ENCODE measurements around the gene SMARCB1. TPM values are rescaled to one million over a fixed set of nuclear protein-coding genes. Genes with fewer than 3 reads are reported as not detected.
A peak's percentile ranks its signal among the peaks of the same experiment; 100 is the strongest.
"Not testable (repeated sequence)": the region's sequence is repeated elsewhere in the genome, so short reads cannot be mapped to it uniquely, and the experiment has no call there.

Gene SMARCB1
- total RNA-seq, 1 experiment from 2014 or later, result 109 TPM

GRCh38 chr22:23862103-23862502 is 75.3 kb downstream of the SMARCB1 start:
- H3K4me3 ChIP-seq, result no peak overlapping the region
- no peaks in the 10 kb centered on the region for H3K9me3 ChIP-seq
- peak; percentile 46 for DNase-seq
- no peaks in the 10 kb centered on the region for H3K36me3 ChIP-seq
- H3K27me3 ChIP-seq, result no peaks in the 10 kb centered on the region

GRCh38 chr22:23864499-23865154 is 77.9 kb downstream of the SMARCB1 start:
- H3K27me3 ChIP-seq, DNase-seq, H3K36me3 ChIP-seq, H3K4me3 ChIP-seq, H3K9me3 ChIP-seq: not testable (repeated sequence)

- H3K36me3 ChIP-seq, result no peaks in the 10 kb centered on the region
- H3K9me3 ChIP-seq, result no peaks in the 10 kb centered on the region
- no peak overlapping the region for H3K4me3 ChIP-seq
- no peaks in the 10 kb centered on the region for H3K27me3 ChIP-seq
- DNase-seq, result no peak
Measured at GRCh38 chr22:23868580-23868979, 81.8 kb downstream of the SMARCB1 start.

GRCh38 chr22:23874871-23875270 is 88.1 kb downstream of the SMARCB1 start:
- no peak for DNase-seq
- Histone ChIP-seq H3K27me3 (no peaks in the 10 kb centered on the region), H3K4me3 (no peak overlapping the region), H3K36me3 (no peaks in the 10 kb centered on the region), H3K9me3 (no peaks in the 10 kb centered on the region)

GRCh38 chr22:23875801-23876200 is 89.0 kb downstream of the SMARCB1 start:
- Histone ChIP-seq H3K9me3 (no peaks in the 10 kb centered on the region), H3K4me3 (no peak overlapping the region), H3K36me3 (no peaks in the 10 kb centered on the region), H3K27me3 (no peaks in the 10 kb centered on the region)
- DNase-seq, result no peak

GRCh38 chr22:23877566-23877965 is 90.8 kb downstream of the SMARCB1 start:
- no peaks in the 10 kb centered on the region for H3K36me3 ChIP-seq
- no peak overlapping the region for H3K4me3 ChIP-seq
- H3K9me3 ChIP-seq, result no peaks in the 10 kb centered on the region
- no peaks in the 10 kb centered on the region for H3K27me3 ChIP-seq
- DNase-seq, result no peak

GRCh38 chr22:23878219-23878618 is 91.5 kb downstream of the SMARCB1 start:
- Histone ChIP-seq H3K9me3 (no peaks in the 10 kb centered on the region), H3K4me3 (no peak overlapping the region), H3K36me3 (no peaks in the 10 kb centered on the region), H3K27me3 (no peaks in the 10 kb centered on the region)
- no peak for DNase-seq

GRCh38 chr22:23882370-23882769 is 95.6 kb downstream of the SMARCB1 start:
- Histone ChIP-seq H3K9me3 (peaks cover 3% of the 10 kb centered on the region; the same call in 1 of the 2 replicates), H3K27me3 (no peaks in the 10 kb centered on the region), H3K4me3 (no peak overlapping the region), H3K36me3 (no peaks in the 10 kb centered on the region)
- no peak for DNase-seq

GRCh38 chr22:23883658-23884057 is 96.9 kb downstream of the SMARCB1 start:
- Histone ChIP-seq H3K4me3 (no peak overlapping the region), H3K27me3 (no peaks in the 10 kb centered on the region), H3K9me3 (peaks cover 3% of the 10 kb centered on the region; the same call in 1 of the 2 replicates), H3K36me3 (no peaks in the 10 kb centered on the region)
- no peak for DNase-seq

GRCh38 chr22:23884140-23884539 is 97.4 kb downstream of the SMARCB1 start:
- peaks cover 3% of the 10 kb centered on the region; the same call in 1 of the 2 replicates for H3K9me3 ChIP-seq
- H3K27me3 ChIP-seq, result no peaks in the 10 kb centered on the region
- no peak overlapping the region for H3K4me3 ChIP-seq
- no peak for DNase-seq
- no peaks in the 10 kb centered on the region for H3K36me3 ChIP-seq

Other genes with a start within 250 kb of the SMARCB1 start
- gene IGLL1, start 206.7 kb upstream of the SMARCB1 start, total RNA-seq (2014; rRNA removed; shearing (Covaris generic); ENCODE audit: low replicate concordance), result not detected in 2 replicates
- gene DRICH1, start 154.6 kb upstream of the SMARCB1 start, total RNA-seq (2014; rRNA removed; shearing (Covaris generic); ENCODE audit: low replicate concordance), result not detected in 2 replicates
- not detected in 2 replicates for gene RGL4, start 96.0 kb upstream of the SMARCB1 start, total RNA-seq (2014; rRNA removed; shearing (Covaris generic); ENCODE audit: low replicate concordance)
- 2.4 and 3.9 TPM in 2 replicates for gene ZNF70, start 35.9 kb upstream of the SMARCB1 start, total RNA-seq (2014; rRNA removed; shearing (Covaris generic); ENCODE audit: low replicate concordance)
- gene VPREB3, start 32.5 kb upstream of the SMARCB1 start, total RNA-seq (2014; rRNA removed; shearing (Covaris generic); ENCODE audit: low replicate concordance), result not detected in 2 replicates
- 0.30 TPM in 1 of 2 replicates, not detected in the other for gene C22orf15, start 24.0 kb upstream of the SMARCB1 start, total RNA-seq (2014; rRNA removed; shearing (Covaris generic); ENCODE audit: low replicate concordance)
- 0.26 TPM in 1 of 2 replicates, not detected in the other for gene CHCHD10, start 19.0 kb upstream of the SMARCB1 start, total RNA-seq (2014; rRNA removed; shearing (Covaris generic); ENCODE audit: low replicate concordance)
- 2.0 and 4.9 TPM in 2 replicates for gene MMP11, start 14.1 kb upstream of the SMARCB1 start, total RNA-seq (2014; rRNA removed; shearing (Covaris generic); ENCODE audit: low replicate concordance)
- gene DERL3, start 52.0 kb downstream of the SMARCB1 start, total RNA-seq (2014; rRNA removed; shearing (Covaris generic); ENCODE audit: low replicate concordance), result 0.42 and 0.72 TPM in 2 replicates
- 0.27 and 0.30 TPM in 2 replicates for gene SLC2A11, start 70.9 kb downstream of the SMARCB1 start, total RNA-seq (2014; rRNA removed; shearing (Covaris generic); ENCODE audit: low replicate concordance)
- gene MIF, start 107.4 kb downstream of the SMARCB1 start, total RNA-seq (2014; rRNA removed; shearing (Covaris generic); ENCODE audit: low replicate concordance), result 527 and 1,011 TPM in 2 replicates
- gene GSTT2B, start 174.2 kb downstream of the SMARCB1 start, total RNA-seq (2014; rRNA removed; shearing (Covaris generic); ENCODE audit: low replicate concordance), result 23.8 and 23.9 TPM in 2 replicates
- 4.7 and 6.6 TPM in 2 replicates for gene DDTL, start 179.9 kb downstream of the SMARCB1 start, total RNA-seq (2014; rRNA removed; shearing (Covaris generic); ENCODE audit: low replicate concordance)
- 64.9 and 160 TPM in 2 replicates for gene DDT, start 187.5 kb downstream of the SMARCB1 start, total RNA-seq (2014; rRNA removed; shearing (Covaris generic); ENCODE audit: low replicate concordance)
- gene GSTT2, start 193.2 kb downstream of the SMARCB1 start, total RNA-seq (2014; rRNA removed; shearing (Covaris generic); ENCODE audit: low replicate concordance), result 0.30 and 1.6 TPM in 2 replicates
- not detected in 2 replicates for gene GSTT4, start 218.5 kb downstream of the SMARCB1 start, total RNA-seq (2014; rRNA removed; shearing (Covaris generic); ENCODE audit: low replicate concordance)
- gene CABIN1, start 224.3 kb downstream of the SMARCB1 start, total RNA-seq (2014; rRNA removed; shearing (Covaris generic); ENCODE audit: low replicate concordance), result 16.3 and 25.1 TPM in 2 replicates